Tibial nerve (tissue), 4 donors: Measurements from ENCODE around the gene TMEM213.

ENCODE experiments used
- EP300 ChIP-seq, 2 donors: sonication (generic); formaldehyde crosslinking; IDR thresholded peaks; one replicate each; pipeline ENCODE4 v1.6.1; 2017; ENCODE audit warnings: antibody characterized with exemption in 2 of 2, mild to moderate bottlenecking in 1 of 2
- TF ChIP-seq, protein P1 (sequence below), 5 experiments: fragments of 200-600 bp in 3 of 5; fragments of 450-650 bp in 2 of 5; sonication (generic) in 3 of 5; IDR thresholded peaks; one replicate each; pipeline ENCODE4 v1.5.1; 2016 to 2019; ENCODE audit warnings: antibody characterized with exemption in 5 of 5, mild to moderate bottlenecking in 3 of 5, moderate library complexity in 2 of 5

DNA sequence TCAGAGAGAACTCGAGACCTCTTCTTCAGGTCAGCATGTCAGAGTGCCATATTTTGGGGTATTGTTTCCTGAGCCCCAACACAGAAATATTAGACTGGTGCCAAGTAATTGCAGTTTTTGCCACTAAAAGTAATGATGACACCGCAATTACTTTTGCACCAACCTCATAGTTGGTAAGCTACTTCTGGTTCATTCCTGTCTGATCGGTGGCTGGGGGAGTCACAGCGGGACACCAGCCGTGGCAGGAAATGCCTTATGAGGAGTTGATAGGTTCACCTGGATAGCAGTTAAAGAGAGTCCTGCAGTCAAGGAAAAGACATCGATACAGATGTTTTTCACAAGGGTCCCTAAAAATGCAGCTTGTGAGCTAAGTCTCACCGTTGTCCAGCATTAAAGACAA lies 24.1 kb downstream of the TMEM213 start:
- TF ChIP-seq, protein P1, sequence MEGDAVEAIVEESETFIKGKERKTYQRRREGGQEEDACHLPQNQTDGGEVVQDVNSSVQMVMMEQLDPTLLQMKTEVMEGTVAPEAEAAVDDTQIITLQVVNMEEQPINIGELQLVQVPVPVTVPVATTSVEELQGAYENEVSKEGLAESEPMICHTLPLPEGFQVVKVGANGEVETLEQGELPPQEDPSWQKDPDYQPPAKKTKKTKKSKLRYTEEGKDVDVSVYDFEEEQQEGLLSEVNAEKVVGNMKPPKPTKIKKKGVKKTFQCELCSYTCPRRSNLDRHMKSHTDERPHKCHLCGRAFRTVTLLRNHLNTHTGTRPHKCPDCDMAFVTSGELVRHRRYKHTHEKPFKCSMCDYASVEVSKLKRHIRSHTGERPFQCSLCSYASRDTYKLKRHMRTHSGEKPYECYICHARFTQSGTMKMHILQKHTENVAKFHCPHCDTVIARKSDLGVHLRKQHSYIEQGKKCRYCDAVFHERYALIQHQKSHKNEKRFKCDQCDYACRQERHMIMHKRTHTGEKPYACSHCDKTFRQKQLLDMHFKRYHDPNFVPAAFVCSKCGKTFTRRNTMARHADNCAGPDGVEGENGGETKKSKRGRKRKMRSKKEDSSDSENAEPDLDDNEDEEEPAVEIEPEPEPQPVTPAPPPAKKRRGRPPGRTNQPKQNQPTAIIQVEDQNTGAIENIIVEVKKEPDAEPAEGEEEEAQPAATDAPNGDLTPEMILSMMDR (IDR thresholded peaks at IDR 0.05) = no peak
- no peak for TF ChIP-seq EP300 (IDR thresholded peaks at IDR 0.05)
